HFFc6 (cell line): ENCODE results near the gene DISC1. TPM values are rescaled to one million over a fixed set of nuclear protein-coding genes. Genes with fewer than 3 reads are reported as not detected.
"Not testable (repeated sequence)": the region's sequence is repeated elsewhere in the genome, so short reads cannot be mapped to it uniquely, and the experiment has no call there.

ENCODE experiments used
- DNase-seq: peaks from one replicate; pipeline ENCODE4 v3.0.0-alpha.2; 2018
- H3K27ac Mint-ChIP-seq: 2 replicates; pipeline ENCODE4 v1.8.0; 2020; ENCODE audit warnings: mild to moderate bottlenecking, mixed read lengths
- H3K27me3 Mint-ChIP-seq: 2 replicates; pipeline ENCODE4 v1.8.0; 2021; ENCODE audit warnings: mild to moderate bottlenecking, moderate library complexity, mixed read lengths; ENCODE audit not compliant: insufficient read depth
- H3K36me3 Mint-ChIP-seq: 2 replicates; pipeline ENCODE4 v1.8.0; 2021; ENCODE audit warnings: low read depth, mixed read lengths
- H3K4me1 Mint-ChIP-seq: 2 replicates; pipeline ENCODE4 v1.8.0; 2020; ENCODE audit warnings: low read depth, mixed read lengths
- H3K4me3 Mint-ChIP-seq: 2 replicates; pipeline ENCODE4 v1.8.0; 2020; ENCODE audit warnings: mild to moderate bottlenecking, moderate library complexity, mixed read lengths
- H3K9me3 Mint-ChIP-seq: 2 replicates; pipeline ENCODE4 v1.8.0; 2020; ENCODE audit warnings: mild to moderate bottlenecking, mixed read lengths
- total RNA-seq, 6 experiments: library from RNA; stranded (reverse); fragmentation: NEBNext Ultra II Directional; extraction: Animal tissue kit (Norgen Biotek cat#: 25700); gene quantifications; 2 replicates in 1 of 6; 3 replicates in 5 of 6; pipeline ENCODE4 v1.2.3, GENCODE V29; 2021
- TF ChIP-seq, protein P1 (sequence below): fragments of 200-600 bp; sonication (generic); IDR thresholded peaks from 2 replicates; pipeline ENCODE4 v1.5.0; 2021; ENCODE audit warnings: antibody characterized with exemption, mild to moderate bottlenecking

DISC1 gene
- total RNA-seq, 6 experiments from 2014 or later = 1.3 to 4.3 (median 1.9) TPM

- H3K9me3 Mint-ChIP-seq = peaks cover 12% of the 10 kb centered on the region
- H3K4me3 Mint-ChIP-seq = no peak overlapping the region
- H3K27ac Mint-ChIP-seq = no peak overlapping the region
- peaks cover 5% of the 10 kb centered on the region; the same call in 1 of the 2 replicates for H3K36me3 Mint-ChIP-seq
- TF ChIP-seq, protein P1, sequence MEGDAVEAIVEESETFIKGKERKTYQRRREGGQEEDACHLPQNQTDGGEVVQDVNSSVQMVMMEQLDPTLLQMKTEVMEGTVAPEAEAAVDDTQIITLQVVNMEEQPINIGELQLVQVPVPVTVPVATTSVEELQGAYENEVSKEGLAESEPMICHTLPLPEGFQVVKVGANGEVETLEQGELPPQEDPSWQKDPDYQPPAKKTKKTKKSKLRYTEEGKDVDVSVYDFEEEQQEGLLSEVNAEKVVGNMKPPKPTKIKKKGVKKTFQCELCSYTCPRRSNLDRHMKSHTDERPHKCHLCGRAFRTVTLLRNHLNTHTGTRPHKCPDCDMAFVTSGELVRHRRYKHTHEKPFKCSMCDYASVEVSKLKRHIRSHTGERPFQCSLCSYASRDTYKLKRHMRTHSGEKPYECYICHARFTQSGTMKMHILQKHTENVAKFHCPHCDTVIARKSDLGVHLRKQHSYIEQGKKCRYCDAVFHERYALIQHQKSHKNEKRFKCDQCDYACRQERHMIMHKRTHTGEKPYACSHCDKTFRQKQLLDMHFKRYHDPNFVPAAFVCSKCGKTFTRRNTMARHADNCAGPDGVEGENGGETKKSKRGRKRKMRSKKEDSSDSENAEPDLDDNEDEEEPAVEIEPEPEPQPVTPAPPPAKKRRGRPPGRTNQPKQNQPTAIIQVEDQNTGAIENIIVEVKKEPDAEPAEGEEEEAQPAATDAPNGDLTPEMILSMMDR = no peak
- no peak for DNase-seq
- H3K27me3 Mint-ChIP-seq = no peaks in the 10 kb centered on the region
- H3K4me1 Mint-ChIP-seq = no peaks in the 10 kb centered on the region
Measured at GRCh38 chr1:231903586-231904081, 277.0 kb downstream of the DISC1 start.

- not testable (repeated sequence) for H3K27me3 Mint-ChIP-seq, DNase-seq, H3K27ac Mint-ChIP-seq, H3K4me3 Mint-ChIP-seq, H3K36me3 Mint-ChIP-seq, H3K4me1 Mint-ChIP-seq
- H3K9me3 Mint-ChIP-seq = peaks cover 25% of the 10 kb centered on the region
Measured at GRCh38 chr1:231907310-231907709, 280.7 kb downstream of the DISC1 start.

GRCh38 chr1:231913493-231913892 is 286.9 kb downstream of the DISC1 start:
- DNase-seq = no peak
- H3K9me3 Mint-ChIP-seq = peaks cover 26% of the 10 kb centered on the region
- no peaks in the 10 kb centered on the region; the same call in 1 of the 2 replicates for H3K36me3 Mint-ChIP-seq
- H3K4me3 Mint-ChIP-seq = no peak overlapping the region
- H3K27me3 Mint-ChIP-seq = no peaks in the 10 kb centered on the region; the same call in 1 of the 2 replicates
- TF ChIP-seq, protein P1 = no peak
- H3K27ac Mint-ChIP-seq = no peak overlapping the region
- peaks cover 11% of the 10 kb centered on the region for H3K4me1 Mint-ChIP-seq

- TF ChIP-seq, protein P1 = no peak
- DNase-seq = no peak
- Mint-ChIP-seq H3K4me3 (no peak overlapping the region), H3K27me3 (no peaks in the 10 kb centered on the region), H3K9me3 (peaks cover 6% of the 10 kb centered on the region), H3K36me3 (no peaks in the 10 kb centered on the region), H3K4me1 (peaks cover 45% of the 10 kb centered on the region), H3K27ac (no peak overlapping the region)
Measured at GRCh38 chr1:231918239-231919015, 291.8 kb downstream of the DISC1 start.

GRCh38 chr1:231919239-231919885 is 292.8 kb downstream of the DISC1 start:
- Mint-ChIP-seq H3K4me3 (no peak overlapping the region), H3K27me3 (peaks cover 2% of the 10 kb centered on the region; the same call in 1 of the 2 replicates), H3K36me3 (no peaks in the 10 kb centered on the region), H3K9me3 (peaks cover 10% of the 10 kb centered on the region), H3K27ac (no peak overlapping the region), H3K4me1 (peaks cover 50% of the 10 kb centered on the region)
- TF ChIP-seq, protein P1 = no peak
- DNase-seq = no peak

- no peak for DNase-seq
- Mint-ChIP-seq H3K4me3 (no peak overlapping the region), H3K9me3 (peaks cover 11% of the 10 kb centered on the region), H3K4me1 (peaks cover 50% of the 10 kb centered on the region), H3K27me3 (peaks cover 2% of the 10 kb centered on the region; the same call in 1 of the 2 replicates), H3K36me3 (no peaks in the 10 kb centered on the region), H3K27ac (no peak overlapping the region)
- TF ChIP-seq, protein P1 = no peak
Measured at GRCh38 chr1:231919886-231920285, 293.3 kb downstream of the DISC1 start.
